ENCODE data around the gene SRRD.

GRCh38 chr22:26536056-26536761 is 52.5 kb downstream of the SRRD start:
- no peak for TF ChIP-seq CTCF (IDR thresholded peaks at IDR 0.05)
- TF ChIP-seq POLR2A (IDR thresholded peaks at IDR 0.05): no peak

Data from esophagus squamous epithelium (tissue), 4 donors.